OCI-LY7 (cell line): ENCODE data around the gene METTL27.

Source experiments
- CTCF ChIP-seq: fragments of 200-600 bp; sonication (generic); conservative IDR thresholded peaks from 2 replicates; pipeline ENCODE4 v1.5.1; 2014; ENCODE audit warnings: mild to moderate bottlenecking, antibody characterized with exemption, low read length, moderate library complexity, mixed read lengths
- EZH2phosphoT487 ChIP-seq: fragments of 200-600 bp; sonication (generic); IDR thresholded peaks from 2 replicates; pipeline ENCODE4 v1.6.1; 2018; ENCODE audit warnings: low read depth, borderline replicate concordance, mild to moderate bottlenecking, mixed run types, antibody characterized with exemption, low read length, moderate library complexity, mixed read lengths

- TF ChIP-seq CTCF (peak; percentile 79), EZH2phosphoT487 (no peak)
These were observed 30.6 kb downstream of the METTL27 start for GRCh38 chr7:73811760-73812168.
